GM19238 (cell line): Measurements from ENCODE around the gene CFAP298.
"Not testable (repeated sequence)": the region's sequence is repeated elsewhere in the genome, so short reads cannot be mapped to it uniquely, and the experiment has no call there.

Experiments used
- DNase-seq: peaks from one replicate; pipeline ENCODE4 v3.0.0; 2011; ENCODE audit warnings: low spot score; ENCODE audit not compliant: insufficient read length

Gene CFAP298

GRCh38 chr21:32569261-32570230, 42.6 kb downstream of the CFAP298 start:
- peak; percentile 45 for DNase-seq

- DNase-seq = no peak
These were observed 44.6 kb downstream of the CFAP298 start for GRCh38 chr21:32567626-32568025.

DNA sequence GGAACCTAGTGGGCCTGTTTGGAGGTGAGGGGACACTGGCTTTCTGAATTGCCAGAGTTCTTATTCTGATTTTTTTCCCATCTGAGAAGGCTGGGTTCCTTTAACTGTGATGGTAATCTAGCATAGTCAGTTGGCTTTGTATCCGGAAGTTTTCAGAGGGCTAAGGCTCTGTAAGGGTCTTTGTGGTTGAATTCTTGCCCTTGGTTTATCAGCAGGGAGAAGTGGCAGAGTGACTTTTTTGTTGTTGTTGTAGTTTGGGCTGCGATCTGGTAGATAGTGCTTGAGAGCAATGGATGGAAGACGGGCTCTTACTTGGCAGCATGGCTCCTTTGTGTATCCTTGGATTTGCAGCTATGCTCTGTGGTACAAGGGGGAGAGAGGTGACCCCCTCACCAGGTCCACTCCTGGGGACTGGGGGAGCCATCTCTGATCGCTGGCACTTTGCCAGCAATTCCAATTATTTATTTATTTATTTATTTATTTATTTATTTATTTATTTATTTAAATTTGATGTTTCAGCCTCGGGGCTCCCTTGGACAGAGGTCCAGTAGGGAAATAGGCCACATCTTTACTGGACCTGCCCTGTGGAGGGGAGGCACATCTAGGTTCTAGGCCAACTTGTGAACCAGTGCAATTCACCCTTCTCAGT, 45.3 kb downstream of the CFAP298 start:
- DNase-seq = no peak

GRCh38 chr21:32565856-32566465, 46.2 kb downstream of the CFAP298 start:
- no peak for DNase-seq

GRCh38 chr21:32562915-32563314, 49.3 kb downstream of the CFAP298 start:
- no peak for DNase-seq

- no peak for DNase-seq
These were observed 49.8 kb downstream of the CFAP298 start for GRCh38 chr21:32562426-32562825.

DNA sequence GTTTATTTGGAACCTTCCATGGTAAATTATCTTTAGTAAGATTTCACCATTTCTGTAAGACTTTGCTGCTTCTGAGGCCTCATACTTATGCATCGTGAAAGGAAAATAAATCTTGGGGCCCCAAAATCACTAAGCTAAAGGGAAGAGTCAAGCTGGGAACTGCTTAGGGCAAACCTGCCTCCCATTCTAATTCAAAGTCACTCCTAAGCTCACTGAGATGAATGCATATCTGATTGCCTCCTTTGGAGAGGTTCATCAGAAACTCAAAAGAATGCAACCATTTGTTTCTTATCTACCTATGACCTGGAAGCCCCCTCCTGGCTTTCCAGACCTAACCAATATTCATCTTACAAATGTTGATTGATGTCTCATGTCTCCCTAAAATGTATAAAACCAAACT, 50.7 kb downstream of the CFAP298 start:
- not testable (repeated sequence) for DNase-seq

DNA sequence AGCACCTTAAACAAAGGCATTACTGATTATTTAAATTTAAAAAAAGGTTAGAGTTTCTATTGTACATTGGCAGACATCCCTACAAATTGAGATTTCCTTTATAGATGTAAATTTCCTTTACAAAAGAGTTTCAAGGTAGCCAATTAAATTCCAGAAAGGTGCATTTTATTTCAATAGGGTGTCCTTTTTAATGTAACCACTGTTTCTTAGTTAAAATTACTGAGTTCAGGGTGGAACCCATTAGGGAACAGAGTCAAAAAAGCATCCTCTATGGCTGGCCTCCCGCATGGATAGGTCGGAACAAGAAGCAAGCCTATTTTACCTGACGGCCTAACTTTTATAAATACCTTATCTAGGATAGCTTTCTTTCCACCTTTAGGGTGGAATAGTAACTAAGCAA, 51.3 kb downstream of the CFAP298 start:
- DNase-seq = no peak

GRCh38 chr21:32559006-32559610, 53.1 kb downstream of the CFAP298 start:
- DNase-seq = no peak

GRCh38 chr21:32558106-32558505, 54.1 kb downstream of the CFAP298 start:
- no peak for DNase-seq

GRCh38 chr21:32554832-32555638, 57.1 kb downstream of the CFAP298 start:
- DNase-seq = no peak

GRCh38 chr21:32549886-32550285, 62.3 kb downstream of the CFAP298 start:
- no peak for DNase-seq

GRCh38 chr21:32549440-32549839, 62.7 kb downstream of the CFAP298 start:
- DNase-seq = no peak
